Skin epidermis (tissue), 12 donors: ENCODE data around the gene SAMHD1.
"Not testable (repeated sequence)": the region's sequence is repeated elsewhere in the genome, so short reads cannot be mapped to it uniquely, and the experiment has no call there.

Source experiments
- H3K27ac ChIP-seq, 21 experiments: fragments of 200-600 bp; sonication (generic) in 11 of 21; one replicate each; pipeline ENCODE4 v1.5.0; 2020; ENCODE audit warnings: mild to moderate bottlenecking in 3 of 21, inconsistent platforms in 2 of 21, moderate library complexity in 2 of 21
- H3K4me3 ChIP-seq, 7 experiments: fragments of 200-600 bp; sonication (generic) in 2 of 7; one replicate each; pipeline ENCODE4 v1.5.0; 2020; ENCODE audit warnings: inconsistent platforms in 2 of 7, mild to moderate bottlenecking in 2 of 7, moderate library complexity in 1 of 7

SAMHD1 gene

DNA sequence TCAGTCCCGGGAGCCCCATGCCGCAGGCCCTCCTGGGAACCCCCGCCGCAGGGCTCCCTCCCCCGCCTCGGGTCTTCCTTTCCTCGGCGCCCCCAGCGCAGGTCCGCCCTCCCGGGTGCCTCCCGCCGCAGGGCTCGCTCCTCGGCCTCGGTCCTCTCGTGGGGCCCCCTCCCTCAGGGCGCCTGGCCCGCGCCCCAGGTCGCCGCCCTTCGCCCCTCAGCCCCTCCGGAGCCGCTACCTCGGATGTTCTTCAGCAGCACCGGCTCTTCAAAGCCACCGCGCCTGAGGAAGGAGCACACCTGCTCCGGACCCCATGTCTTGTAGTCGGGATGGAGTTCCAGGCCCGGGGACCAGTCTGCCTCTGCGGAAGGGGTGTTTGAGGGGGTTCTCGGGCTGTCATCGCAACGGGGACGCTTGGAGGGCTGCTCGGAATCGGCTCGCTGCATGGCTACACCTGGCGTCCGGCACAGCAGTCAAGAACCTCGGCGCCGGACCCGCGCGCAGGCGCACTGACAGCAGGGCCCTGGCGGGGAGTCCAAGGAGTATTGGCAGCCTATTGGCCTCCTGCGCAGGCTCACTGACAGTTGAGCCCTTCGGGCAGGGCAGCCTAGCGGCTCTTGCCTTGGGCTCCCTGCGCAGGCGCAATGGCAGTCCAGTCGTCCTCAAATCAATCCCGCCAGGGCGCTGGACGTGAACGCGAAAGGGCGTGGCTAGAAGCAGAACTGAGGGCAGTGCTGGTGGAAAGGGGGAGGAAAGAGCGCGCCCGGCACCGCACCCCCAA, at the start of gene SAMHD1:
Gene SAMHD1, minus strand, starts transcription at position 511 of the 781 bp plus-strand sequence. Its CDS starts 65 bp downstream, at position 446.
- Histone ChIP-seq H3K4me3 (peak within 1 kb of the TSS; percentile 59 to 96 (median 93)), H3K27ac (peak within 1 kb of the TSS; percentile 79 to 99 (median 93))

- H3K27ac ChIP-seq = not testable (repeated sequence)
Observed at GRCh38 chr20:37000171-37000570, 48.7 kb upstream of the SAMHD1 start.

DNA sequence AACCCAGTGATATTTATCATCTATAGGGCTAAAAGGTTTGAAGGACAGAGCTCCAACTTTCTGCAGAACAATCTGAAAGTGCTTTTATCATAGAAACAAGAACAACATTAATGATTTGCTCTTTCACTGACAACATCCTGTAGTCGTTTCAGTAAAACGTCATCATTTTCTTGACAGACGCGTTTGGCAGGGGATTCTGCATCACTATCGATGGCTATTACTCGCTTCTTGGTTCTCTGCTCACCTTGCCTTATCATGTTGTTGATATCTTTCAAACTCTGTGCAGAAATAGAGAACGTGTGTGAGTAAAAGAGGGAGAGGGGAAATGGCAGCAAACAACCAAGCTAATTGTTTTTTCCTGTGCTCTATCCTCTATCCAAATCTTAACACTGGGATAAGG, 47.1 kb upstream of the SAMHD1 start:
- H3K4me3 ChIP-seq = no peak overlapping the region
- H3K27ac ChIP-seq = peak overlapping the region in 3 of 21 experiments; percentile 17 to 29 (median 23)

More at GRCh38 chr20:37000171-37000570, 48.7 kb upstream of the SAMHD1 start:
- H3K4me3 ChIP-seq = not testable (repeated sequence)

DNA sequence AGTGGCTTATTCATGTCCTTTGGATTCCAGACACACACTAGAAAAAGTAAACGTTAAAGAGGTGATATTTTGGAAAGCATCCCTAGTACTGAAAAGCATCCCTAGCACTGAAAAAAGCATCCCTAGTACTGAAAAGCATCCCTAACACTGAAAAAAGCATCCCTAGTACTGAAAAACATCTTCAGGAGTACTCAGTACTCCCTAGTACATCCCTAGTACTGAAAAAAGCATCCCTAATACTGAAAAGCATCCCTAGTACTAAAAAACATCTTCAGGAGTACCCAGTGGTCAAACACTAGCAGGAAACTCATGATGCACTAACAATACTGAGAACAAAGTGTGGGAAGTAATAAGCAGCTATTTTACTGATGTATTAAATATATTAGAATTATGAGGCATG, 45.6 kb upstream of the SAMHD1 start:
- no peak overlapping the region for H3K27ac ChIP-seq
- no peak overlapping the region for H3K4me3 ChIP-seq

DNA sequence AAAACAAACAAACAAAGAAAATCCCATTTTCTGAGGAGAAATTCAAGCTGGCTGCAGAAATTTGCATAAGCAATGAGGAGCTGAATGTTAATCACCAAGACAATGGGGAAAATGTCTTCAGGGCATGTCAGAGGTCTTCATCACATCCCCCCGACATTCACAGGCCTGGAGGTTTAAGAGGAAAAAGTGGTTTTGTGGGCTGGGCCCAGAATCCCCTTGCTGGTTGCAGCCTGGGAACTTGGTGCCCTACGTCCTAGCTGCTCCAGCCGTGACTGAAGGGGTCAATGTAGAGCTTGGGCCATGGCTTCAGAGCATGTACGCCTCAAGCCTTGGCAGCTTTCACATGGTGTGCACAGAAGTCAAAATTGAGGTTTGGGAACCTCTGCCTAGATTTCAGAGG, 42.7 kb upstream of the SAMHD1 start:
- H3K4me3 ChIP-seq, H3K27ac ChIP-seq: not testable (repeated sequence)

GRCh38 chr20:36992802-36993334, 41.4 kb upstream of the SAMHD1 start:
- no peak overlapping the region for H3K27ac ChIP-seq
- H3K4me3 ChIP-seq = no peak overlapping the region

- H3K4me3 ChIP-seq = no peak overlapping the region
- H3K27ac ChIP-seq = no peak overlapping the region
Observed at GRCh38 chr20:36991703-36992102, 40.2 kb upstream of the SAMHD1 start.

GRCh38 chr20:36989797-36990196, 38.3 kb upstream of the SAMHD1 start:
- H3K27ac ChIP-seq = peak overlapping the region in 6 of 21 experiments; percentile 21 to 69 (median 38)
- H3K4me3 ChIP-seq = no peak overlapping the region

GRCh38 chr20:36988494-36988966, 37.0 kb upstream of the SAMHD1 start:
- H3K4me3 ChIP-seq = no peak overlapping the region

DNA sequence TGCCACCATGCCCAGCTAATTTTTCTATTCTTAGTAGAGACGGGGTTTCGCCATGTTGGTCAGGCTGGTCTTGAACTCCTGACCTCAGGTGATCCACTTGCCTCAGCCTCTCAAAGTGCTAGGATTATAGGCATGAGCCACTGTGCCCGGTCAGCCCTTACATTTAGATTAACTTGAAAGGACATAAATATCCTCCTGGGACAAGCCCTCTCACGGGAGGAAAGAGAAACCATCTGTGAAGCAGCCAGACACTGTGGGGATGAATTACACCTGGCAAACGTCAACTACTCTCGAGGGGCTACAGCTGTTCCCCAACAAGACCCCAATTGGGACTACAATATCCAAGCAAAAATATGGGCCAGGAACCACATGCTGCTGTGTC, 32.7 kb upstream of the SAMHD1 start:
- H3K4me3 ChIP-seq = no peak overlapping the region
- H3K27ac ChIP-seq = no peak overlapping the region

More at GRCh38 chr20:36988494-36988966, 37.0 kb upstream of the SAMHD1 start:
- H3K27ac ChIP-seq = peak overlapping the region in 3 of 21 experiments; percentile 4 to 69 (median 40)

DNA sequence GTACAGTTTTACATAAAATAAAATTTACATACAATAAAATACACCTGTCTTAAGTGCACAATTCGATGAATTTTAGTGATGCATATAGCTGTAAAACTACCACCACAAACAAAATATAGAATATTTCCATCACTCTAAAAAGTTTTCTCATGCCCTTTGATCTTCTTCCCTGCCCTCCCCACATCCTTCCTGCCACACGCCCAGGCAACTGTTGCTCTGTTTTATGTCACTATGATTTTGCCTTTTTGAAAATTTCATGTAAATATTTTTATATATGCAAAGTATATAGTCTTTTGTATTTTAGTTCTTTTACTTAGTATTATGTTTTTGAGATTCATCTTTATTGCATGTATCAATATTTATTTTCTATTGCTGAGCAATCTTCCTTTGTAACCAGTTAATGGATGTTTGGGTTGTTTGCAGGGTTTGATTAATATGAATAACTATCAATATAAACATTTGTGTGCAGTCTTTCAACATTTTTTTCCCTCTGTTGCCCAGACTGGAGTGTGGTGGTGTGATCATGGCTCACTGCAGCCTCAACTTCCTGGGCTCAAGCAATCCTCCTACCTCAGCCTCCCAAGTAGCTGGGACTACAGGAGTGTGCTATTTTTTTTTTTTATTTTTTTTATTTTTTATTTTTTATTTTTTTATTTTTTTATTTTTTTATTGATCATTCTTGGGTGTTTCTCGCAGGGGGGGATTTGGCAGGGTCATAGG, 23.8 kb upstream of the SAMHD1 start:
- Histone ChIP-seq H3K4me3 (no peak overlapping the region), H3K27ac (peak overlapping the region in 8 of 21 experiments; percentile 18 to 89 (median 70))

DNA sequence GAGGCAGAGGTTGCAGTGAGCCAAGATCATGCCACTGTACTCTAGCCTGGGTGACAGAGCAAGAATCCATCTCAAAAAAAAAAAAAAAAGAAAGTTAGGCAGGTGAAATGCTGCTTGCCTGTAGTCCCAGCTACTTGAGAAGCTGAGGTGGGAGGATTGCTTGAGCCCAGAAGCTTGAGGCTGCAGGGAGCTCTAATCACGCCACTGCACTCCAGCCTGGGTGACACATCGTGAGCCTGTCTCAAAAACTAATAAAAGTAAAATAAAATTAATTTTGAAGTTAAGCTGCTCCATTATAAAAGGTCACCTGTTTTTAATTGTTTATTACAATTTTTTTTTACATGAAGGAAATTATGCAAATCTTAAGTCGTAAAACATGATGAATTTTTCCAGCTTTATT, 23.2 kb upstream of the SAMHD1 start:
- Histone ChIP-seq H3K4me3 (no peak overlapping the region), H3K27ac (peak overlapping the region in 8 of 21 experiments; percentile 47 to 89 (median 72))

- no peak overlapping the region for H3K4me3 ChIP-seq
- peak overlapping the region in 1 of 21 experiments; percentile 59 for H3K27ac ChIP-seq
Observed at GRCh38 chr20:36971103-36971502, 19.6 kb upstream of the SAMHD1 start.

DNA sequence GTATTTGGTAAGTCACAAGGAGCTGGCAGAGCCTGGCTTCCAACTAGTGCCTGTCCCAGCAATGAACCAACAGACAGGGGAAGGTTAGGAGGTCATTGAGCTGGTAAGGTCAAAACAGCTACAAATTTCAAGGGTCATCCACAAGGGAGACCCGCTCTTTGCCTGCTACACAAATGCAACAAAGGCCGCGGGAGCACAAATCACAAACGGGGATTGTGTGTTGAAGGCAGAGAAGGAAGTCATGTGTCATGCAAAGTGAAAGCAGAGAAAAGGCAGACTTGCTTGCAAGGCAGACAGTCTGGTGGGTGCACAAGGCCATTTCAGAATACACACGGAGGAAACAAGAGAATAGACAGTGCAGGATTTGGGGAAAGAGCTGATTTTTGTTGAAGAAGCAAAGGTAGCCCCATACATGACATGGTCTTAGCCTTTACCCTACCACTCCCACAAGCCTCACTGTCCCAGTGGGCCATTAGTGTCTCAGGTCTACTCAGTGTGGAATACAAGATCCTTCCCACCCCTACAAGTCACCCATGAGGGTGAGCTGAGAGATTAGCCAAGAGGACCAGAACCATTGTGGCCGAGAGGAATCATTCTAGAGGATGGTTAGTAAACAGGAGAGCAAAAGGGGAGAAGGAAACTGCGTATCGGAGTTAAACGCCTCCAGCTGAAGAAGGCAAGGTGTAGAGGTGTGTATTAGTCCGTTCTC, 18.1 kb upstream of the SAMHD1 start:
- Histone ChIP-seq H3K27ac (peak overlapping the region in 11 of 21 experiments; percentile 15 to 89 (median 56)), H3K4me3 (no peak overlapping the region)

DNA sequence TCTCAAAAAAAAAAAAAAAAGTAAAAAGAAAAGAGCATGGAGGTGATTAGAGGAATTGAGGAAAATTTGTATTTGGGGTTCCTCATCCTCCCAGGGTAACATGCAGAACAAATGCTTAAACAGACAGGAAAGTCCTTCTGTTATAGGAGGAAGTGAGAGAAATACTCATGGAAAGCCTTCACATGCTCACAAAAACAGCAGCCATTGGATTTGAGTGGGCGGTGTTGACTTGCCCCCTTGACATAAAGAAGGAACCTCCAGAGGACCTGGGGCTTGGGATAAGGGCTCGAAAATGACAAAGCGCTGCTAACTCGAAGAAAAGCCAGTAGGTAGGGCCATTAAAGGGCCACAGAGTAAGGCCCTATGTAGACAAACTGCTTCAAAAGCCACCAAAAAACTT, 17.5 kb upstream of the SAMHD1 start:
- no peak overlapping the region for H3K4me3 ChIP-seq
- peak overlapping the region in 11 of 21 experiments; percentile 15 to 89 (median 56) for H3K27ac ChIP-seq

DNA sequence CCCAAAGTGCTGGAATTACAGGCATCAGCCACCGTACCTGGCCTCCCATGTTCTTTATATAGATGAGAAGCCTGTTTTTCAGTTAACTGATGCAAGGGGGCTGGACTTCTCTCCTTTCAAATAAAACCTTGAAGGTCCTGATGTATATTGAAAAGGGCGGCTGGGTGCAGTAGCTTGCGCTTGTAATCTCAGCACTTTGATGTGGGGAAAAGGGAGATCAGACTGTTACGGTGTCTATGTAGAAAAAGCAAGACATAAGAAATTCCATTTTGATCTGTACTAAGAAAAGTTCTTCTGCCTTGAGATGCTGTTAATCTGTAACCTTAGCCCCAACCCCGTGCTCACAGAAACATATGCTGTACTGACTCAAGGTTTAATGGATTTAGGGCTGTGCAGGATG, 16.1 kb upstream of the SAMHD1 start:
- H3K27ac ChIP-seq = peak overlapping the region in 1 of 21 experiments; percentile 89
- H3K4me3 ChIP-seq = no peak overlapping the region

DNA sequence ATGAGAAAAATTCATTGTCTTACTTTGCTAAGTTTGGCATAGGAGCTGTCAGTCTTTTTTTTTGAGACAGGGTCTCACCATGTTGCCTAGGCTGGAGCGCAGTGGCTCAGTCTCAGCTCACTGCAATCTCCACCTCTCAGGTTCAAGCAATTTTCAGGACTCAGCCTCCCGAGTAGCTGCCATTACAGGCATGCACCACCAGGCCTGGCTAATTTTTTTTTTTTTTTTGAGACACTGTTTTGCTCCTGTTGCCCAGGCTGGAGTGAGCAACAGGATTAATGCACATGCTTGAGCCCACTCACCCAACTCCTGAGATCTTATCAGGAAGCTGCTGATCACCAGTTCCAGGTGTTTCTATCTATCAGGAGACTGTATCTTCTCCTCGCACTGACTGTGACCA, 15.5 kb upstream of the SAMHD1 start:
- peak overlapping the region in 1 of 21 experiments; percentile 89 for H3K27ac ChIP-seq
- not testable (repeated sequence) for H3K4me3 ChIP-seq

- H3K4me3 ChIP-seq, H3K27ac ChIP-seq: not testable (repeated sequence)
Observed at GRCh38 chr20:36962354-36962941, 10.9 kb upstream of the SAMHD1 start.

DNA sequence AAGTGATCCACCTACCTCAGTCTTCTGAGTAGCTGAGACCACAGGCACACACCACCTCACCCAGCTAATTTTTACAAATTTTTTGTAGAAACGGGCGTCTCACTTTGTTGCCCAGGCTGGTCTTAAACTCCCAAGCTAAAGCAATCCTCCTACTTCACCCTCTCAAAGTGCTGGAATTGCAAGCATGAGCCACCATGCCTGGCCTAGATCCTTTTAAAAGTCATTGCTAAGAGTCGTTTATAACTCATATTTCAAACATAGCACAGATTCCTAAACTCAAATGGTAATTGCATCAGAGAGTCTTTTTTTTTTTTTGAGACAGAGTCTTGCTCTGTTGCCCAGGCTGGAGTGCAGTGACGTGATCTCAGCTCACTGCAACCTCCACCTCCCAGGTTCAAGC, 7.7 kb upstream of the SAMHD1 start:
- Histone ChIP-seq H3K4me3 (no peak overlapping the region), H3K27ac (peak overlapping the region in 1 of 21 experiments; percentile 72)
